HCT116 (cell line): ENCODE measurements around the gene ZNF439. TPM values are rescaled to one million over a fixed set of nuclear protein-coding genes. Genes with fewer than 3 reads are reported as not detected.
"Not testable (repeated sequence)": the region's sequence is repeated elsewhere in the genome, so short reads cannot be mapped to it uniquely, and the experiment has no call there.

ENCODE experiments used
- ATAC-seq: fragments of 200-7000 bp; cut with Tn5 transposase; 2 replicates; pipeline ENCODE4 v1.9.1; 2020; ENCODE audit warnings: mild to moderate bottlenecking, moderate library complexity
- BruUV-seq: library from RNA; stranded (reverse); fragments of 400-500 nt; replicated peaks from 2 replicates; lab custom pipeline; 2021; lab: Mats Ljungman, UMichigan
- CTCF ChIA-PET: fragments of 300-600 bp; sonication (Branson Sonifier 250); formaldehyde crosslinking; loops from one replicate; lab custom pipeline; 2021; ENCODE audit warnings: antibody characterized with exemption; lab: Charles Lee
- POLR2A ChIA-PET: fragments of 300-600, 350-600 bp; sonication (Branson Sonifier 250); formaldehyde crosslinking; loops from one replicate; lab custom pipeline; 2021; ENCODE audit warnings: antibody characterized with exemption; lab: Charles Lee
- RAD21 ChIA-PET, 2 experiments: fragments of 300-600 bp; sonication (Branson Sonifier 250); formaldehyde crosslinking; loops; one replicate each; lab custom pipeline; 2023; ENCODE audit warnings: low total read pairs in 2 of 2; ENCODE audit not compliant: uncharacterized antibody in 2 of 2, unreplicated experiment in 2 of 2, low non-redundant PET in 1 of 2; lab: Charles Lee
- DNase-seq: peaks from one replicate; pipeline ENCODE4 v3.0.0-alpha.2; 2010; ENCODE audit warnings: low read depth, low spot score
- H2AFZ ChIP-seq: fragments of 200-600 bp; shearing (Covaris generic), sonication (generic); 2 replicates; pipeline ENCODE4 v1.6.1; 2017; ENCODE audit warnings: low read depth, mixed run types, mixed read lengths, antibody characterized with exemption, low read length; ENCODE audit not compliant: poor library complexity, severe bottlenecking
- H3K27ac ChIP-seq: 2 replicates; pipeline ENCODE4 v1.5.1; 2012; ENCODE audit warnings: low read depth, low read length
- H3K27me3 ChIP-seq: fragments of 200-600 bp; sonication (generic); 2 replicates; pipeline ENCODE4 v1.6.1; 2016; ENCODE audit warnings: mixed run types, low read length, mixed read lengths; ENCODE audit not compliant: insufficient read depth
- H3K36me3 ChIP-seq, 2 experiments: fragments of 200-500 bp in 1 of 2; fragments of 200-600 bp in 1 of 2; sonication (Bioruptor generic) in 1 of 2; sonication (generic) in 1 of 2; 2 replicates each; pipeline versions ENCODE4 v1.5.1 to v1.6.1; 2014 to 2016; ENCODE audit warnings: low read length in 2 of 2, inconsistent platforms in 1 of 2, mixed read lengths in 1 of 2, mixed run types in 1 of 2; ENCODE audit not compliant: insufficient read depth in 2 of 2, control insufficient read depth in 1 of 2
- H3K4me1 ChIP-seq, 2 experiments: fragments of 200-600 bp in 1 of 2; sonication (generic) in 1 of 2; 2 replicates each; pipeline versions ENCODE4 v1.5.1 to v1.6.1; 2012 to 2017; ENCODE audit warnings: low read length in 2 of 2, inconsistent platforms in 1 of 2, mild to moderate bottlenecking in 1 of 2, mixed read lengths in 1 of 2, mixed run types in 1 of 2, moderate library complexity in 1 of 2; ENCODE audit not compliant: insufficient read depth in 2 of 2, control insufficient read depth in 1 of 2
- H3K4me2 ChIP-seq: fragments of 200-600 bp; sonication (generic); 2 replicates; pipeline ENCODE4 v1.6.1; 2017; ENCODE audit warnings: mixed run types, low read length, mixed read lengths
- H3K4me3 ChIP-seq, 2 experiments: fragments of 200-600 bp in 1 of 2; sonication (generic) in 1 of 2; replicated peaks in 1 of 2; 2 replicates each; pipeline ENCODE4 v1.5.1; 2011 to 2016; ENCODE audit warnings: low read length in 2 of 2, control low read depth in 1 of 2, low read depth in 1 of 2, mild to moderate bottlenecking in 1 of 2, mixed read lengths in 1 of 2, mixed run types in 1 of 2
- H3K79me2 ChIP-seq: fragments of 200-600 bp; sonication (generic); 2 replicates; pipeline ENCODE4 v1.6.1; 2017; ENCODE audit warnings: mild to moderate bottlenecking, mixed run types, low read length, moderate library complexity, mixed read lengths; ENCODE audit not compliant: insufficient read depth
- H3K9ac ChIP-seq: fragments of 200-600 bp; sonication (generic); 2 replicates; pipeline ENCODE4 v1.6.1; 2016; ENCODE audit warnings: low read length, mixed read lengths
- H3K9me2 ChIP-seq: fragments of 200-600 bp; sonication (generic), shearing (Covaris generic); 2 replicates; pipeline ENCODE4 v1.6.1; 2017; ENCODE audit warnings: mixed run types, mild to moderate bottlenecking, moderate library complexity; ENCODE audit not compliant: insufficient read depth
- H3K9me3 ChIP-seq, 2 experiments: fragments of 200-500 bp in 1 of 2; fragments of 200-600 bp in 1 of 2; sonication (Bioruptor generic) in 1 of 2; sonication (generic) in 1 of 2; 2 replicates each; pipeline ENCODE4 v1.6.1; 2014 to 2017; ENCODE audit warnings: low read length in 2 of 2, mixed read lengths in 2 of 2, inconsistent platforms in 1 of 2, low read depth in 1 of 2, mild to moderate bottlenecking in 1 of 2, mixed run types in 1 of 2, moderate library complexity in 1 of 2; ENCODE audit not compliant: control insufficient read depth in 1 of 2, insufficient read depth in 1 of 2
- H4K20me1 ChIP-seq: fragments of 200-600 bp; sonication (generic), shearing (Covaris generic); 2 replicates; pipeline ENCODE4 v1.6.1; 2017; ENCODE audit warnings: mixed run types, mild to moderate bottlenecking, moderate library complexity; ENCODE audit not compliant: insufficient read depth
- CBX3 ChIP-seq: IDR thresholded peaks from 2 replicates; pipeline ENCODE4 v1.6.1; 2012; ENCODE audit warnings: low read depth
- EGR1 ChIP-seq: IDR thresholded peaks from 2 replicates; pipeline ENCODE4 v1.6.1; 2012; ENCODE audit warnings: low read depth
- EZH2 ChIP-seq: fragments of 200-600 bp; sonication (generic); IDR thresholded peaks from 2 replicates; pipeline ENCODE4 v1.6.1; 2017; ENCODE audit warnings: antibody characterized with exemption, mixed run types
- FOSL1 ChIP-seq: IDR thresholded peaks from 2 replicates; pipeline ENCODE4 v1.6.1; 2012; ENCODE audit warnings: low read depth
- JUND ChIP-seq: IDR thresholded peaks from 2 replicates; pipeline ENCODE4 v1.6.1; 2012
- RAD21 ChIP-seq: IDR thresholded peaks from 2 replicates; pipeline ENCODE4 v1.6.1; 2012; ENCODE audit warnings: low read depth, mild to moderate bottlenecking
- SIN3A ChIP-seq: IDR thresholded peaks from 2 replicates; pipeline ENCODE4 v1.6.1; 2012; ENCODE audit warnings: low read depth
- SP1 ChIP-seq: IDR thresholded peaks from 2 replicates; pipeline ENCODE4 v1.6.1; 2012; ENCODE audit warnings: low read depth
- YY1 ChIP-seq: IDR thresholded peaks from 2 replicates; pipeline ENCODE4 v1.6.1; 2011; ENCODE audit warnings: low read length, low read depth, moderate library complexity, mild to moderate bottlenecking; ENCODE audit not compliant: insufficient replicate concordance; ENCODE audit errors: extremely low read depth
- ZFX ChIP-seq: fragments of 450-650 bp; IDR thresholded peaks from 2 replicates; pipeline ENCODE4 v1.6.1; 2017
- intact Hi-C: fragments of 100-400 bp; cut with micrococcal nuclease; formaldehyde crosslinking; loops from 2 replicates; pipeline ENCODE4 v1.10.0; 2022
- total RNA-seq: library from RNA; stranded (reverse); gene quantifications from one replicate; pipeline ENCODE4 v1.2.1, GENCODE V29; 2021; ENCODE audit not compliant: unreplicated experiment
- TF ChIP-seq, protein P1 (sequence below): IDR thresholded peaks from 2 replicates; pipeline ENCODE4 v1.6.1; 2012
- TF ChIP-seq, protein P2 (sequence below): IDR thresholded peaks from 2 replicates; pipeline ENCODE4 v1.6.1; 2011; ENCODE audit warnings: mild to moderate bottlenecking, low read length, moderate library complexity; ENCODE audit not compliant: insufficient replicate concordance; ENCODE audit errors: extremely low read depth

Gene ZNF439
- total RNA-seq, 1 experiment from 2014 or later, result not detected

DNA sequence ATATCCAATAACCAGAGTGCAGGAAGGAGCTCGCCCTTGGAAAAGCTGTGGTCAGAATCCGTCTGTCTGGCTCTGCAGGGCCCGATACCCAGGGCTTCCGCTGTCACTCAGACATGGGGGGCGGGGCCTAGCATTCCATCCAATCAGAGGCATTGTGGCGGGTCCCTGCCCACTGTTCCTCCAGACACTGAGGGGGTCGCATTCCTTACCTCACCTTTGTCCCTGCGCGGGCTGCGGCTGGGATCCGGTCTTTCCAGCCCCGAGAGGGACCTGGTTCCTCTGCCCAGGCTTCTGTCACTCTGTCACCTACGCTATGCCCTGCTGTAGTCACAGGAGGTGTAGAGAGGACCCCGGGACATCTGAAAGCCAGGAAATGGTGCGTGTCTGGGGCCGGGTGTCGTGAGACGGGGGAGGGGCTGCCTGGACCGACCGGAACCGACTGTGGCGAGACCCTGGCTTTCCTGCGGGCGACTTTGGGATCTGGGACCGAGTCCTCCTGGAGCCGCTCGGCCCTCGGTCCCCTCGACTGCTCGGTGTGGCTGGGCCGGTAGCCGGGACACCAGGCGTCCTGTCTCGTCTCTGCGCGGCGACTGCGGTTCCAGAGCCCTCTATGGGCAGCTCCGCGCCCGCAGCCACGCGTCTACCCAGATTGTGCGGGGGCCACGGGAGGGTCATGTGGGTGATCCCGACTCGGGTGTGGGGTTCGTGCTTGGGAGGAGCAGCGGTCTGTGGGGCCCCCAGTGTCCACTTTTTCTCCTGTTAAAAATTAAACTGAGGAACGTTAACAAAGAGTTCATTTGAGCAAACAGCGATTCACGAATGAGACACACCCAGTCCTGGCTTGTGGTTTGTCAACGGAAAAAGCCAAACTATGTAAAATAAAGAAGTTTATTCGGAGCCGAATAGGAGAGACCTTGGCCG, 39.3 kb downstream of the ZNF439 start, which contains the start of gene ZNF69:
Gene ZNF69 (plus strand): TSS at position 172 of the 921 bp plus-strand sequence. CDS start 142 bp downstream, at position 314.
- no peaks in the 10 kb centered on the region for H3K79me2 ChIP-seq
- no peak within 1 kb of the TSS for H3K4me3 ChIP-seq
- H2AFZ ChIP-seq, result no peak within 1 kb of the TSS
- RAD21 ChIA-PET, result no interaction called here
- H3K9me3 ChIP-seq, result peaks cover 8 to 12% of the 10 kb centered on the region in 2 experiments; a peak in 2 of 4 replicates
- H4K20me1 ChIP-seq, result no peaks in the 10 kb centered on the region
- POLR2A ChIA-PET, result no interaction called here
- no peak for DNase-seq
- no peak for TF ChIP-seq JUND
- TF ChIP-seq, protein P1, sequence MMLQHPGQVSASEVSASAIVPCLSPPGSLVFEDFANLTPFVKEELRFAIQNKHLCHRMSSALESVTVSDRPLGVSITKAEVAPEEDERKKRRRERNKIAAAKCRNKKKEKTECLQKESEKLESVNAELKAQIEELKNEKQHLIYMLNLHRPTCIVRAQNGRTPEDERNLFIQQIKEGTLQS, result no peak
- TF ChIP-seq CBX3, result no peak
- TF ChIP-seq RAD21, result no peak
- TF ChIP-seq EZH2, result no peak
- no peak for TF ChIP-seq SP1
- no peak for TF ChIP-seq YY1
- no peak for TF ChIP-seq EGR1
- TF ChIP-seq FOSL1, result no peak
- TF ChIP-seq ZFX, result no peak
- TF ChIP-seq, protein P2, sequence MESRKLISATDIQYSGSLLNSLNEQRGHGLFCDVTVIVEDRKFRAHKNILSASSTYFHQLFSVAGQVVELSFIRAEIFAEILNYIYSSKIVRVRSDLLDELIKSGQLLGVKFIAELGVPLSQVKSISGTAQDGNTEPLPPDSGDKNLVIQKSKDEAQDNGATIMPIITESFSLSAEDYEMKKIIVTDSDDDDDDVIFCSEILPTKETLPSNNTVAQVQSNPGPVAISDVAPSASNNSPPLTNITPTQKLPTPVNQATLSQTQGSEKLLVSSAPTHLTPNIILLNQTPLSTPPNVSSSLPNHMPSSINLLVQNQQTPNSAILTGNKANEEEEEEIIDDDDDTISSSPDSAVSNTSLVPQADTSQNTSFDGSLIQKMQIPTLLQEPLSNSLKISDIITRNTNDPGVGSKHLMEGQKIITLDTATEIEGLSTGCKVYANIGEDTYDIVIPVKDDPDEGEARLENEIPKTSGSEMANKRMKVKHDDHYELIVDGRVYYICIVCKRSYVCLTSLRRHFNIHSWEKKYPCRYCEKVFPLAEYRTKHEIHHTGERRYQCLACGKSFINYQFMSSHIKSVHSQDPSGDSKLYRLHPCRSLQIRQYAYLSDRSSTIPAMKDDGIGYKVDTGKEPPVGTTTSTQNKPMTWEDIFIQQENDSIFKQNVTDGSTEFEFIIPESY, result no peak
- no peak for TF ChIP-seq SIN3A
- no peak within 1 kb of the TSS for H3K4me2 ChIP-seq
- H3K27ac ChIP-seq, result no peak within 1 kb of the TSS
- CTCF ChIA-PET, result no interaction called here
- ATAC-seq, result no peak
- H3K9ac ChIP-seq, result no peak within 1 kb of the TSS
- H3K9me2 ChIP-seq, result no peaks in the 10 kb centered on the region
- no peaks in the 10 kb centered on the region for H3K4me1 ChIP-seq
- H3K27me3 ChIP-seq, result no peaks in the 10 kb centered on the region
- no TSS peak for BruUV-seq
- H3K36me3 ChIP-seq, result no peaks in the 10 kb centered on the region
- intact Hi-C loops, result no loop called here

DNA sequence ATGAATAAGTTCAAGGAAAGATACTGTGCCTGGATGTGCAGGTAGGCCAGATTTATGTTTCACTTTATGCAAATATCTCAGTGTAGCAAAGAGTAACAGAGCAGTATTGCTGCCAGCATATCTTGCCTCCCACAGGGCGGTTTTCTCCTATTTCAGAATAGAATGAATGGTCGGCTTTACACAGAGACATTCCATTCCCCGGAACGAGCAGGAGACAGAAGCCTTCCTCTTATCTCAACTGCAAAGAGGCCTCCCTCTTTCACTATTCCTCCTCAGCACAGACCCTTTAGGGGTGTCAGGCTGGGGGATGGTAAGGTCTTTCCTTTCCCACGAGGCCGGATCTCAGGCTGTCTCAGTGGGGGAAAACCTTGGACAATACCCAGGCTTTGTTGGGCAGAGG, 41.4 kb downstream of the ZNF439 start:
- intact Hi-C loops, BruUV-seq, H3K4me3 ChIP-seq, H3K36me3 ChIP-seq, H3K9ac ChIP-seq, H3K4me2 ChIP-seq, H3K27me3 ChIP-seq, ATAC-seq, H3K79me2 ChIP-seq, CTCF ChIA-PET, H3K27ac ChIP-seq, DNase-seq, H3K4me1 ChIP-seq, RAD21 ChIA-PET, H4K20me1 ChIP-seq, POLR2A ChIA-PET, H2AFZ ChIP-seq, H3K9me2 ChIP-seq: not testable (repeated sequence)
- peaks cover 8 to 14% of the 10 kb centered on the region in 2 experiments; a peak in 2 of 4 replicates for H3K9me3 ChIP-seq
